GM23338 (cell line): Measurements from ENCODE around the gene PGM1. TPM values are rescaled to one million over a fixed set of nuclear protein-coding genes. Genes with fewer than 3 reads are reported as not detected.

Experiments used
- ATAC-seq: fragments of 200-7000 bp; cut with Tn5 transposase; 3 replicates; pipeline ENCODE4 v1.9.1; 2020
- DNase-seq: peaks from one replicate; pipeline ENCODE4 v3.0.0-alpha.2; 2015; ENCODE audit warnings: low spot score
- H2AFZ ChIP-seq: fragments of 200-600 bp; sonication (generic); 2 replicates; pipeline ENCODE4 v1.8.0; 2016; ENCODE audit warnings: antibody characterized with exemption, mild to moderate bottlenecking, moderate library complexity
- H3F3A ChIP-seq: fragments of 200-600 bp; sonication (generic); replicated peaks from 2 replicates; pipeline ENCODE4 v1.8.0; 2017; ENCODE audit warnings: antibody characterized with exemption, mixed run types, low read depth
- H3K27ac ChIP-seq: fragments of 200-600 bp; sonication (generic); 2 replicates; pipeline ENCODE4 v1.6.1; 2016; ENCODE audit warnings: low read depth
- H3K27me3 ChIP-seq: fragments of 200-600 bp; sonication (generic); 2 replicates; pipeline ENCODE4 v1.8.0; 2016; ENCODE audit warnings: mild to moderate bottlenecking, mixed run types, moderate library complexity; ENCODE audit not compliant: insufficient read depth
- H3K36me3 ChIP-seq: fragments of 200-600 bp; sonication (generic); 2 replicates; pipeline ENCODE4 v1.8.0; 2016; ENCODE audit warnings: mild to moderate bottlenecking; ENCODE audit not compliant: insufficient read depth
- H3K4me1 ChIP-seq: fragments of 200-600 bp; sonication (generic); 2 replicates; pipeline ENCODE4 v1.8.0; 2016; ENCODE audit warnings: mild to moderate bottlenecking, moderate library complexity; ENCODE audit not compliant: insufficient read depth
- H3K4me2 ChIP-seq: fragments of 200-600 bp; sonication (generic); 2 replicates; pipeline ENCODE4 v1.7.1; 2017; ENCODE audit warnings: mixed run types
- H3K4me3 ChIP-seq: fragments of 200-600 bp; sonication (generic); 2 replicates; pipeline ENCODE4 v1.6.1; 2016; ENCODE audit warnings: mixed run types
- H3K79me2 ChIP-seq: fragments of 200-600 bp; sonication (generic); replicated peaks from 2 replicates; pipeline ENCODE4 v1.8.0; 2017; ENCODE audit warnings: mild to moderate bottlenecking; ENCODE audit not compliant: insufficient read depth
- H3K9me2 ChIP-seq: fragments of 200-600 bp; sonication (generic); 2 replicates; pipeline ENCODE4 v1.8.0; 2017; ENCODE audit not compliant: insufficient read depth
- H4K20me1 ChIP-seq: fragments of 200-600 bp; sonication (generic); replicated peaks from 2 replicates; pipeline ENCODE4 v1.8.0; 2017; ENCODE audit warnings: mild to moderate bottlenecking; ENCODE audit not compliant: insufficient read depth
- H3K27ac Mint-ChIP-seq: 2 replicates; pipeline ENCODE4 v1.8.0; 2020; ENCODE audit warnings: inconsistent platforms, mild to moderate bottlenecking, moderate library complexity, mixed read lengths
- H3K27me3 Mint-ChIP-seq: 3 replicates; pipeline ENCODE4 v1.8.0; 2022; ENCODE audit warnings: low read depth, mild to moderate bottlenecking, moderate library complexity, mixed read lengths, inconsistent platforms; ENCODE audit not compliant: insufficient read depth, poor library complexity
- H3K36me3 Mint-ChIP-seq: 3 replicates; pipeline ENCODE4 v1.8.0; 2021; ENCODE audit warnings: low read depth, mild to moderate bottlenecking, inconsistent platforms, moderate library complexity, mixed read lengths
- H3K4me1 Mint-ChIP-seq: 3 replicates; pipeline ENCODE4 v1.8.0; 2020; ENCODE audit warnings: mild to moderate bottlenecking, inconsistent platforms, mixed read lengths
- H3K4me3 Mint-ChIP-seq: 3 replicates; pipeline ENCODE4 v1.8.0; 2021; ENCODE audit warnings: moderate library complexity, mild to moderate bottlenecking, inconsistent platforms, mixed read lengths
- H3K9me3 Mint-ChIP-seq: 3 replicates; pipeline ENCODE4 v1.8.0; 2020; ENCODE audit warnings: moderate library complexity, mild to moderate bottlenecking, inconsistent platforms, mixed read lengths
- CREB1 ChIP-seq: fragments of 250-450 bp; sonication (Bioruptor Pico); IDR thresholded peaks from 2 replicates; pipeline ENCODE4 v1.5.0; 2020; ENCODE audit warnings: low read depth, mild to moderate bottlenecking, moderate library complexity
- EZH2phosphoT487 ChIP-seq: fragments of 200-600 bp; sonication (generic); IDR thresholded peaks from one replicate; pipeline ENCODE4 v1.8.1; 2018; ENCODE audit warnings: antibody characterized with exemption; ENCODE audit not compliant: unreplicated experiment
- JUNB ChIP-seq: IDR thresholded peaks from one replicate; pipeline ENCODE4 v1.6.1; 2016; ENCODE audit warnings: antibody characterized with exemption; ENCODE audit not compliant: unreplicated experiment
- POLR2AphosphoS5 ChIP-seq: IDR thresholded peaks from 2 replicates; pipeline ENCODE4 v1.6.1; 2016; ENCODE audit warnings: antibody characterized with exemption, low read depth
- STAT1 ChIP-seq: IDR thresholded peaks from one replicate; pipeline ENCODE4 v1.6.1; 2016; ENCODE audit warnings: antibody characterized with exemption; ENCODE audit not compliant: unreplicated experiment
- ZNF114 ChIP-seq: fragments of 250-450 bp; sonication (Bioruptor Pico); IDR thresholded peaks from 2 replicates; pipeline ENCODE4 v1.5.0; 2020; ENCODE audit warnings: mild to moderate bottlenecking, moderate library complexity
- polyA plus RNA-seq: library from polyadenylated mRNA; unstranded; fragments of >200 nt; fragmentation: Nextera tagmentation; extraction: Ambion mirVana; gene quantifications from 2 replicates; pipeline ENCODE4 v1.2.1, GENCODE V29; 2016
- total RNA-seq: library from RNA; depleted of rRNA; stranded (reverse); fragments of >200 nt; shearing (Covaris generic); gene quantifications from 2 replicates; pipeline ENCODE4 v1.2.3, GENCODE V29; 2014
- TF ChIP-seq, protein P1 (sequence below), 2 experiments: fragments of 200-600 bp in 1 of 2; sonication (generic) in 1 of 2; conservative IDR thresholded peaks; 2 replicates each; pipeline versions ENCODE4 v1.5.1 to v1.6.1; 2016 to 2017; ENCODE audit warnings: antibody characterized with exemption in 2 of 2, low read depth in 2 of 2, mild to moderate bottlenecking in 2 of 2, moderate library complexity in 1 of 2

Gene PGM1
- total and polyA plus RNA-seq, 2 experiments from 2014 or later, result 20.9 to 71.9 TPM

DNA sequence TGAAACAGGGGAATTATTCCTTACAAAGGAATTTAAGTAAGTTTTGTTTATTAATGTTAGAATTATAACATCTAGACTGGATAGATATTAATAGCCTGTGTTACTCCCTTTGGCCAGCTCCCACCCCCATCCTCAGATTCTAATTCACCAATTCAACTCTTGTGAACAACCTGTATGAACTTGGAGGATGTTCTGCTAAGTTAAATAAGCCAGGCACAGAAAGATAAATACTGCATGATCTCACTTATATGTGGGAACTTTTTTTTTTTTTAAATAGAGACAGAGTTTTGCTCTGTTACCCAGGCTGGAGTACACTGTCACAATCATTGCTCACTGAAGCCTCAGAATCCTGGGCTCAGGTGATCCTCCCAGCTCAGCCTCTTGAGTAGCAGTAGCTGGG is 37.7 kb upstream of the PGM1 start:
- Mint-ChIP-seq H3K27me3 (peaks cover 5% of the 10 kb centered on the region), H3K4me3 (no peak overlapping the region), H3K27ac (no peak overlapping the region), H3K4me1 (peaks cover 5% of the 10 kb centered on the region; the same call in 2 of the 3 replicates), H3K9me3 (no peaks in the 10 kb centered on the region; the same call in 2 of the 3 replicates), H3K36me3 (no peaks in the 10 kb centered on the region)
- no peak overlapping the region for H3K4me2 ChIP-seq
- H3K27ac ChIP-seq, result no peak overlapping the region
- ATAC-seq (no peak), DNase-seq (no peak)
- H3K79me2 ChIP-seq, result no peaks in the 10 kb centered on the region
- no peaks in the 10 kb centered on the region for H3F3A ChIP-seq
- peaks cover 3% of the 10 kb centered on the region; the same call in 1 of the 2 replicates for H3K4me1 ChIP-seq
- no peaks in the 10 kb centered on the region for H3K36me3 ChIP-seq
- no peaks in the 10 kb centered on the region for H4K20me1 ChIP-seq
- TF ChIP-seq CREB1, result no peak
- TF ChIP-seq STAT1, result no peak
- TF ChIP-seq JUNB, result no peak
- no peak for TF ChIP-seq EZH2phosphoT487
- TF ChIP-seq ZNF114, result no peak
- H3K27me3 ChIP-seq, result no peaks in the 10 kb centered on the region
- H2AFZ ChIP-seq, result no peak overlapping the region
- H3K9me2 ChIP-seq, result no peaks in the 10 kb centered on the region
- no peak overlapping the region for H3K4me3 ChIP-seq

DNA sequence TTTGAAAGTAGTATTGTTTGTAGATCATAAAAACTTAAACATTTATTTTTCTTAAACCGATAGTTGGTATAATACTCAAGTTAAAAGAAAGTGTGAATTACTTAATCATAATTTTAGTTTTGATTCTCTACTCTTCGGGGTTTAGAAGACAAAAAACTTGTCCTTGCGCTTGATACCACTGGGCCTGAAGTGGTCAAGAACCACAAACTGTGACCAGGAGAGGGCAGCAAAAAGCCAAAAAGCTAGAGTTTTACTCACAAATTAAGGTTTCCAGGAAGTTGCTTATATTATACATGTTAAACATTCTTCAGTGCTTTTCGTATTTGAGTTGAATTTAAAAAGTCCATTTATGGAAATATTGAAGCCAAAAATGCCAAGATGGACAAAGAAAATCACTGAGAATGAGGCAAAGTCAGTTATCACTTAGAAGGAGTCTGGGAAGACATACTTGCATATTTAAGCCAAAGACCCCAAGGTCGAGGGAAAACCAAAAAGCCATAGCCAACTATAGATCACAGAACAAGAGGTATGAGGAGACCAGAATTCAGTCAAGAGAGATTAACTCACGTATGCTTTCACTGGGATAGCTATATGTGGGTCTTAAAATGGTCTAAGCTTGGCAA is 35.7 kb upstream of the PGM1 start:
- H3K27ac Mint-ChIP-seq, result 0 out of 2 replicates have a peak overlapping the region, but pooled peaks have one; percentile 4
- no peak overlapping the region for H2AFZ ChIP-seq
- ATAC-seq, result peak; percentile 82

DNA sequence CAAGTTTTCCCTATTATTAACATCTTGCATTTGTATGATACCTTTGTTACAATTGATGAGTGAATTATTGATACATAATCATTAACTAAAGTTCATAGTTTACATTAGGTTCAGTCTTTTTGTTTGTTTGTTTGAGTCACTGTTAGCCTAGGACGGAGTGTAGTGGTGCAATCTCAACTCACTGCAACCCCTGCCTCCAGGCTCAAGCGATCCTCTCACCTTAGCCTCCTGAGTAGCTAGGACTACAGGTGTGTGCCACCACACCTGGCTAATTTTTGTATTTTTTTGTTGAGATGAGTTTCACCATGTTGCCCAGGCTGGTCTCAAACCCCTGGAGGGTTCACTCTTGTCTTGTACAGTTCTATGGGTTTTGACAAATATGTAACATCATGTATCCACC is 33.9 kb upstream of the PGM1 start:
- no peak overlapping the region for H2AFZ ChIP-seq
- no peak overlapping the region for H3K4me3 Mint-ChIP-seq
- no peaks in the 10 kb centered on the region for H3K9me2 ChIP-seq
- no peaks in the 10 kb centered on the region for H3K79me2 ChIP-seq
- no peaks in the 10 kb centered on the region for H4K20me1 ChIP-seq
- DNase-seq (no peak), ATAC-seq (no peak)
- H3K9me3 Mint-ChIP-seq, result peaks cover 2% of the 10 kb centered on the region; the same call in 2 of the 3 replicates
- no peaks in the 10 kb centered on the region for H3K27me3 ChIP-seq
- H3K27ac Mint-ChIP-seq, result no peak overlapping the region
- H3K36me3 Mint-ChIP-seq, result peaks cover 2% of the 10 kb centered on the region
- peaks cover 5% of the 10 kb centered on the region; the same call in 2 of the 3 replicates for H3K4me1 Mint-ChIP-seq
- H3K4me2 ChIP-seq, result no peak overlapping the region
- H3K36me3 ChIP-seq, result no peaks in the 10 kb centered on the region
- H3F3A ChIP-seq, result no peaks in the 10 kb centered on the region
- H3K4me1 ChIP-seq, result peaks cover 3% of the 10 kb centered on the region; the same call in 1 of the 2 replicates
- H3K4me3 ChIP-seq, result no peak overlapping the region
- H3K27me3 Mint-ChIP-seq, result peaks cover 5% of the 10 kb centered on the region
- no peak overlapping the region for H3K27ac ChIP-seq
- TF ChIP-seq POLR2AphosphoS5 (no peak), EZH2phosphoT487 (no peak)

More for the DNA sequence above, 35.7 kb upstream of the PGM1 start:
- no peaks in the 10 kb centered on the region for H3K9me2 ChIP-seq
- TF ChIP-seq STAT1, result no peak
- TF ChIP-seq, protein P1, sequence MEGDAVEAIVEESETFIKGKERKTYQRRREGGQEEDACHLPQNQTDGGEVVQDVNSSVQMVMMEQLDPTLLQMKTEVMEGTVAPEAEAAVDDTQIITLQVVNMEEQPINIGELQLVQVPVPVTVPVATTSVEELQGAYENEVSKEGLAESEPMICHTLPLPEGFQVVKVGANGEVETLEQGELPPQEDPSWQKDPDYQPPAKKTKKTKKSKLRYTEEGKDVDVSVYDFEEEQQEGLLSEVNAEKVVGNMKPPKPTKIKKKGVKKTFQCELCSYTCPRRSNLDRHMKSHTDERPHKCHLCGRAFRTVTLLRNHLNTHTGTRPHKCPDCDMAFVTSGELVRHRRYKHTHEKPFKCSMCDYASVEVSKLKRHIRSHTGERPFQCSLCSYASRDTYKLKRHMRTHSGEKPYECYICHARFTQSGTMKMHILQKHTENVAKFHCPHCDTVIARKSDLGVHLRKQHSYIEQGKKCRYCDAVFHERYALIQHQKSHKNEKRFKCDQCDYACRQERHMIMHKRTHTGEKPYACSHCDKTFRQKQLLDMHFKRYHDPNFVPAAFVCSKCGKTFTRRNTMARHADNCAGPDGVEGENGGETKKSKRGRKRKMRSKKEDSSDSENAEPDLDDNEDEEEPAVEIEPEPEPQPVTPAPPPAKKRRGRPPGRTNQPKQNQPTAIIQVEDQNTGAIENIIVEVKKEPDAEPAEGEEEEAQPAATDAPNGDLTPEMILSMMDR (conservative IDR thresholded peaks at IDR 0.05; ENCODE audit: low read depth in 2 of 2), result peak; percentile 80 to 98
- no peaks in the 10 kb centered on the region; the same call in 2 of the 3 replicates for H3K9me3 Mint-ChIP-seq
- no peaks in the 10 kb centered on the region for H3K36me3 Mint-ChIP-seq
- H3K4me3 Mint-ChIP-seq, result no peak overlapping the region
- H3K4me1 ChIP-seq, result peaks cover 3% of the 10 kb centered on the region; the same call in 1 of the 2 replicates
- peak; percentile 83 for DNase-seq
- H3K4me1 Mint-ChIP-seq, result peaks cover 5% of the 10 kb centered on the region; the same call in 2 of the 3 replicates
- H3K4me3 ChIP-seq, result no peak overlapping the region
- no peaks in the 10 kb centered on the region for H4K20me1 ChIP-seq
- no peaks in the 10 kb centered on the region for H3K36me3 ChIP-seq
- no peak overlapping the region for H3K27ac ChIP-seq
- no peaks in the 10 kb centered on the region for H3K79me2 ChIP-seq
- no peaks in the 10 kb centered on the region for H3F3A ChIP-seq
- no peaks in the 10 kb centered on the region for H3K27me3 ChIP-seq
- H3K27me3 Mint-ChIP-seq, result peaks cover 5% of the 10 kb centered on the region
- no peak overlapping the region for H3K4me2 ChIP-seq
